ENCODE results near the gene SLC23A1. TPM values are rescaled to one million over a fixed set of nuclear protein-coding genes. Genes with fewer than 3 reads are reported as not detected.
"Not testable (repeated sequence)": the region's sequence is repeated elsewhere in the genome, so short reads cannot be mapped to it uniquely, and the experiment has no call there.

The SLC23A1 gene
- total RNA-seq, 3 donors from 2014 or later (not counting 1 experiment from before 2014, with no cell fraction given), result not detected

GRCh38 chr5:139360384-139360783, 22.7 kb downstream of the SLC23A1 start:
- H3K4me1 Mint-ChIP-seq, result peaks cover 28 to 29% of the 10 kb centered on the region in 2 donors
- H3K9me3 Mint-ChIP-seq, result no peaks in the 10 kb centered on the region
- peaks cover 17% of the 10 kb centered on the region for H3K36me3 ChIP-seq (ENCODE audit: control insufficient read depth, insufficient read depth, low read length)
- WGBS (ENCODE audit: insufficient coverage), result 99% methylated on average over 4 of the region's 4 CpGs
- no peaks in the 10 kb centered on the region for H3K4me1 ChIP-seq (ENCODE audit: control insufficient read depth, insufficient read depth, low read length)
- H3K27ac ChIP-seq (ENCODE audit: low read length), result no peak overlapping the region
- H3K4me3 Mint-ChIP-seq, result no peak overlapping the region
- peak overlapping the region in 1 of 2 donors; percentile 29 for H3K27ac Mint-ChIP-seq
- H3K27me3 ChIP-seq (ENCODE audit: control insufficient read depth, insufficient read depth, low read length), result no peaks in the 10 kb centered on the region
- H3K9me3 ChIP-seq (ENCODE audit: control insufficient read depth, insufficient read depth, low read length), result no peaks in the 10 kb centered on the region
- ATAC-seq, result no peak
- no peak overlapping the region for H3K4me3 ChIP-seq (ENCODE audit: low read length)
- no peaks in the 10 kb centered on the region for H3K27me3 Mint-ChIP-seq (ENCODE audit: low read depth in 2 of 2)
- no peak for DNase-seq
- H3K36me3 Mint-ChIP-seq, result no peaks in the 10 kb centered on the region
- TF ChIP-seq CTCF (IDR thresholded peaks at IDR 0.05), result no peak
- intact Hi-C loops (cut with micrococcal nuclease), result no loop called here

- Mint-ChIP-seq H3K36me3 (peaks cover 8% of the 10 kb centered on the region), H3K27ac (peak overlapping the region; percentile 14 to 15), H3K9me3 (peaks cover 2 to 5% of the 10 kb centered on the region in 2 donors), H3K27me3 (ENCODE audit: low read depth in 2 of 2) (no peaks in the 10 kb centered on the region), H3K4me1 (peaks cover 37 to 38% of the 10 kb centered on the region in 2 donors), H3K4me3 (no peak overlapping the region)
- no peaks in the 10 kb centered on the region for H3K4me1 ChIP-seq (ENCODE audit: control insufficient read depth, insufficient read depth, low read length)
- no peaks in the 10 kb centered on the region for H3K27me3 ChIP-seq (ENCODE audit: control insufficient read depth, insufficient read depth, low read length)
- no peak for TF ChIP-seq CTCF (IDR thresholded peaks at IDR 0.05)
- intact Hi-C loops (cut with micrococcal nuclease), result no loop called here
- H3K4me3 ChIP-seq (ENCODE audit: low read length), result no peak overlapping the region
- H3K9me3 ChIP-seq (ENCODE audit: control insufficient read depth, insufficient read depth, low read length), result no peaks in the 10 kb centered on the region
- DNase-seq (no peak), ATAC-seq (no peak)
- H3K36me3 ChIP-seq (ENCODE audit: control insufficient read depth, insufficient read depth, low read length), result peaks cover 9% of the 10 kb centered on the region
- no peak overlapping the region for H3K27ac ChIP-seq (ENCODE audit: low read length)
Observed at GRCh38 chr5:139358064-139358463, 25.0 kb downstream of the SLC23A1 start.

- H3K27me3 Mint-ChIP-seq (ENCODE audit: low read depth in 2 of 2), result not testable (repeated sequence)
- WGBS (ENCODE audit: insufficient coverage), result 99% methylated on average over 8 of the region's 8 CpGs
- H3K4me1 Mint-ChIP-seq, result peaks cover 40 to 42% of the 10 kb centered on the region in 2 donors
Observed at GRCh38 chr5:139355900-139356299, 27.2 kb downstream of the SLC23A1 start.

DNA sequence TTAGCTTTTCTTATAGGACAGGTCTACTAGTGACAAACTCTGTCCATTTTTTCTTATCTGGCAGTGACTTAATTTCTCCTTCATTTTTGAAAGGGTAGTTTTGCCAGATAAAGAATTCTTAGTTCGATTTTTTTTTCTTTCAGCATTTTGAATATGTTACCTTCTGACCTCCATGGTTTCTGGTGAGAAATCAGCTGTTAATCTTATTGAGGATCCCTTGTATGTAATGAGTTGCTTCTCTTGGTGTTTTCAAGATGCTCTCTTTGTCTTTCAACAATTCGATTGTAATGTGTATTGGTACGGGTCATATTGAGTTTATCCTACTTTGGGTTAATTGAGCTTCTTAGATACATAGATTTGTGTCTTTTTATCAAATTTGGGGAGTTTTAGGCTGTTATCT, 28.9 kb downstream of the SLC23A1 start:
- Mint-ChIP-seq H3K9me3 (peaks cover 2 to 5% of the 10 kb centered on the region in 2 donors), H3K4me3 (no peak overlapping the region), H3K27me3 (ENCODE audit: low read depth in 2 of 2) (no peaks in the 10 kb centered on the region), H3K4me1 (peaks cover 33 to 34% of the 10 kb centered on the region in 2 donors), H3K36me3 (peaks cover 8% of the 10 kb centered on the region), H3K27ac (peak overlapping the region in 1 of 2 donors; percentile 49)
- intact Hi-C loops (cut with micrococcal nuclease), result no loop called here
- peaks cover 9% of the 10 kb centered on the region for H3K36me3 ChIP-seq (ENCODE audit: control insufficient read depth, insufficient read depth, low read length)
- 100% methylated on average over 2 of the region's 3 CpGs for WGBS (ENCODE audit: insufficient coverage)
- TF ChIP-seq CTCF (IDR thresholded peaks at IDR 0.05), result no peak
- H3K27me3 ChIP-seq (ENCODE audit: control insufficient read depth, insufficient read depth, low read length), result no peaks in the 10 kb centered on the region
- H3K27ac ChIP-seq (ENCODE audit: low read length), result no peak overlapping the region
- no peaks in the 10 kb centered on the region for H3K9me3 ChIP-seq (ENCODE audit: control insufficient read depth, insufficient read depth, low read length)
- H3K4me3 ChIP-seq (ENCODE audit: low read length), result no peak overlapping the region
- H3K4me1 ChIP-seq (ENCODE audit: control insufficient read depth, insufficient read depth, low read length), result no peaks in the 10 kb centered on the region
- DNase-seq (no peak), ATAC-seq (no peak)

More at GRCh38 chr5:139355900-139356299, 27.2 kb downstream of the SLC23A1 start:
- H3K36me3 Mint-ChIP-seq; H3K27me3 ChIP-seq (ENCODE audit: control insufficient read depth, insufficient read depth, low read length); H3K4me1 ChIP-seq (ENCODE audit: control insufficient read depth, insufficient read depth, low read length); H3K9me3 ChIP-seq (ENCODE audit: control insufficient read depth, insufficient read depth, low read length); H3K27ac Mint-ChIP-seq; H3K27ac ChIP-seq (ENCODE audit: low read length); DNase-seq; H3K4me3 ChIP-seq (ENCODE audit: low read length); ATAC-seq; intact Hi-C loops (cut with micrococcal nuclease); H3K36me3 ChIP-seq (ENCODE audit: control insufficient read depth, insufficient read depth, low read length); H3K9me3 Mint-ChIP-seq; H3K4me3 Mint-ChIP-seq: not testable (repeated sequence)

DNA sequence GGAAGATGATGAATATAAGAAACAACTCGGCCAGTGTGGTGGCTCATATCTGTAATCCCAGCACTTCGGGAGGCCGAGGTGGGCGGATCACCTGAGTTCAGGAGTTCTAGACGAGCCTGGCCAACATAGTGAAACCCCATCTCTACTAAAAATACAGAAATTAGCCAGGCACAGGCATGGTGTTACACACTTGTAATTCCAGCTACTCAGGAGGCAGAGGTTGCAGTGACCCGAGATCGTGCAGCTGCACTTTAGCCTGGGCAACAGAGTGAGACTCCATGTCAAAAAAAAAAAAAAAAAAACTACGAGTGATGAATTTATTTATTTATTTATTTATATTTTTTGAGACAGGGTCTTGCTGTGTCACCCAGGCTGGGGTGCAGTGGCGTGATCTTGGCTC, 35.2 kb downstream of the SLC23A1 start:
- H3K9me3 Mint-ChIP-seq; H3K36me3 Mint-ChIP-seq; H3K36me3 ChIP-seq (ENCODE audit: control insufficient read depth, insufficient read depth, low read length); H3K4me3 Mint-ChIP-seq; H3K4me3 ChIP-seq (ENCODE audit: low read length); intact Hi-C loops (cut with micrococcal nuclease); H3K27me3 Mint-ChIP-seq (ENCODE audit: low read depth in 2 of 2); H3K27me3 ChIP-seq (ENCODE audit: control insufficient read depth, insufficient read depth, low read length); DNase-seq; H3K9me3 ChIP-seq (ENCODE audit: control insufficient read depth, insufficient read depth, low read length); H3K27ac ChIP-seq (ENCODE audit: low read length); H3K27ac Mint-ChIP-seq; ATAC-seq: not testable (repeated sequence)
- H3K4me1 Mint-ChIP-seq, result peaks cover 38 to 39% of the 10 kb centered on the region in 2 donors
- WGBS (ENCODE audit: insufficient coverage), result 96% methylated on average over 6 of the region's 9 CpGs
- H3K4me1 ChIP-seq (ENCODE audit: control insufficient read depth, insufficient read depth, low read length), result peaks cover 19% of the 10 kb centered on the region

DNA sequence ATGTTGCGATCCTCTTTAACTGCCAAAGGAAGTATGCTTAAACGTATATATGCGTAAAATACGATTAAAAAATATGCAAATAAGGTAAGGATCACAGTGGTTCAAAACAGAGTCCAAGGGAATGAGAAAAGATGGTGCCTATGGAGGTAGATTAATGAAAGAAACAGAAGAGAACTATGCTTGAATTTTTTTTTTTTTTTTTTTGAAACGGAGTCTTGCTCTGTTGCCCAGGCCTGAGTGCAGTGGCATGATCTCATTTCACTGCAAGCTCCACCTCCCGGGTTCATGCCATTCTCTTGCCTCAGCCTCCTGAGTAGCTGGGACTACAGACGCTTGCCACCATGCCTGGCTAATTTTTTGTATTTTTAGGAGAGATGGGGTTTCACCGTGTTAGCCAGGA, 37.7 kb downstream of the SLC23A1 start:
- peaks cover 28% of the 10 kb centered on the region for H3K4me1 ChIP-seq (ENCODE audit: control insufficient read depth, insufficient read depth, low read length)
- WGBS (ENCODE audit: insufficient coverage), result 98% methylated on average over 8 of the region's 8 CpGs
- H3K4me1 Mint-ChIP-seq, result peaks cover 47 to 54% of the 10 kb centered on the region in 2 donors
- H3K27ac Mint-ChIP-seq; H3K9me3 Mint-ChIP-seq; H3K27me3 Mint-ChIP-seq (ENCODE audit: low read depth in 2 of 2); DNase-seq; H3K9me3 ChIP-seq (ENCODE audit: control insufficient read depth, insufficient read depth, low read length); H3K4me3 ChIP-seq (ENCODE audit: low read length); H3K27ac ChIP-seq (ENCODE audit: low read length); intact Hi-C loops (cut with micrococcal nuclease); H3K4me3 Mint-ChIP-seq; ATAC-seq; H3K27me3 ChIP-seq (ENCODE audit: control insufficient read depth, insufficient read depth, low read length); H3K36me3 ChIP-seq (ENCODE audit: control insufficient read depth, insufficient read depth, low read length); H3K36me3 Mint-ChIP-seq: not testable (repeated sequence)
